Immature natural killer cell (primary cell): Measurements from ENCODE around the gene HNRNPK. TPM values are rescaled to one million over a fixed set of nuclear protein-coding genes. Genes with fewer than 3 reads are reported as not detected.
A peak's percentile ranks its signal among the peaks of the same experiment; 100 is the strongest.

ENCODE experiments used
- DNase-seq, 3 donors: peaks; one replicate each; pipeline ENCODE4 v3.0.0; 2022; ENCODE audit warnings: mixed read lengths in 1 of 3
- H3K27ac Mint-ChIP-seq, 6 donors: one replicate each; pipeline ENCODE4 v1.8.0; 2020; ENCODE audit warnings: mixed read lengths in 6 of 6, mild to moderate bottlenecking in 5 of 6, inconsistent platforms in 4 of 6, moderate library complexity in 3 of 6
- H3K27me3 Mint-ChIP-seq, 3 donors: one replicate each; pipeline ENCODE4 v1.8.0; 2020 to 2021; ENCODE audit warnings: low read depth in 3 of 3, mild to moderate bottlenecking in 3 of 3, mixed read lengths in 3 of 3, moderate library complexity in 3 of 3, inconsistent platforms in 1 of 3
- H3K36me3 Mint-ChIP-seq, 3 donors: one replicate each; pipeline ENCODE4 v1.8.0; 2020; ENCODE audit warnings: mixed read lengths in 3 of 3, inconsistent platforms in 2 of 3, mild to moderate bottlenecking in 2 of 3
- H3K4me1 Mint-ChIP-seq, 2 donors: one replicate each; pipeline ENCODE4 v1.8.0; 2020; ENCODE audit warnings: inconsistent platforms in 2 of 2, mild to moderate bottlenecking in 2 of 2, mixed read lengths in 2 of 2, moderate library complexity in 1 of 2
- H3K4me3 Mint-ChIP-seq, 5 donors: one replicate each; pipeline ENCODE4 v1.8.0; 2020; ENCODE audit warnings: mild to moderate bottlenecking in 5 of 5, mixed read lengths in 5 of 5, inconsistent platforms in 3 of 5, moderate library complexity in 3 of 5
- H3K9me3 Mint-ChIP-seq, 6 donors: one replicate each; pipeline ENCODE4 v1.8.0; 2020; ENCODE audit warnings: mild to moderate bottlenecking in 6 of 6, mixed read lengths in 6 of 6, inconsistent platforms in 4 of 6, moderate library complexity in 3 of 6
- polyA plus RNA-seq, 3 donors: library from polyadenylated mRNA; unstranded; fragments of 300-500 nt; fragmentation: Illumina TruSeq; gene quantifications; one replicate each; pipeline ENCODE4 v1.2.3, GENCODE V29; 2021

HNRNPK gene
- polyA plus RNA-seq, 3 donors from 2014 or later: 752 to 1,158 (median 931) TPM

DNA sequence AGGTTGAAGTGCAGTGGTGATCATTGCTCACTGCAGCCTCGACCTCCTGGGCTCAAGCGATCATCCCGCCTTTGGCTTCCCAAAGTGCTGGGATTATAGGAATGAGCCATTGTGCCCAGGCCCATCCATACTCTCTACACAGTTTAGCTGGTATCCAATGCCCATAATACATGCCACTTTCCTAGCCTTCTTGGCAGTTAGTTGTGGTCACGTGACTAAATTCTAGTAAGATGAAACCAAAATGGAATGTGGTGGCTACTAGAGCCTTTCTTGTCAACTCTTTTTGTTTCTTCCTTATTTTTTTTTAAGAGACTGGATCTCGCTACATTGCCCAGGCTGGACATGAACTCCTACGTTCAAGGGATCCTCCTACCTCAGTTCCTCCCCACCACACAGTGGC, 43.5 kb downstream of the HNRNPK start:
- Mint-ChIP-seq H3K27me3 (peaks cover 0 to 1% (median 0%) of the 10 kb centered on the region in 3 donors), H3K9me3 (no peaks in the 10 kb centered on the region), H3K4me3 (no peak overlapping the region), H3K4me1 (no peaks in the 10 kb centered on the region), H3K36me3 (peaks cover 11 to 22% (median 14%) of the 10 kb centered on the region in 3 donors), H3K27ac (no peak overlapping the region)
- DNase-seq: no peak

DNA sequence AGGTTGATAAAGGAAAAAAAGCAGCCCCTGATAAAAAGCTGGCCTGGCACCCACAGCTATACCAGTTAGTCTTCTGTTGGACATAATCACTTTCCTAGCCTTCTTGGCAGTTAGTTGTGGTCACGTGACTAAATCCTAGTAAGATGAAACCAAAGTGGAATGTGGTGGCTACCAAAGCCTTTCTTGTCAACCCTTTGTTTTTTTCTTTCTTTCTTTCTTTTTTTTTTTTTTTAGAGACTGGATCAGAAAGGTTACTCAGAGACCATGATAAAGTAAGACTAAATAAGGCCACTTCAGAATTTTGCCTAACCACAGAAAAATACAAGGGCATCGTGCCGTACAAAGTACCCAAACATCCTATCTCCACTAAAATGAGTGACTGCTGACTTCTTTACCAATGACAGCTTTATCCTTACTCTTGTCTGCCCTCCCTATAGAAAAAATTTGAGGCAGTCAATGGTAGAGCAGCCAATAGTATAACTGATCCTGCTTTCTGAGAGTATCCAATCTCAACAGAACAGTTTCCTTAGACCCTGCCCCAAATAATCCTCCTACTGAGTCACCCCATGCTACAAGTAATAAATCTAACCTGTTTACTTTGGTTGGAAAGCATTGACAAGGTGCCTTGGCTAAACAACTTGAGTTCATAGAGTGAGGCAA, 44.6 kb downstream of the HNRNPK start:
- no peak for DNase-seq
- H3K27ac Mint-ChIP-seq: no peak overlapping the region
- H3K4me3 Mint-ChIP-seq: no peak overlapping the region
- H3K4me1 Mint-ChIP-seq: no peaks in the 10 kb centered on the region
- H3K36me3 Mint-ChIP-seq: peaks cover 5 to 11% (median 9%) of the 10 kb centered on the region in 3 donors
- H3K9me3 Mint-ChIP-seq: no peaks in the 10 kb centered on the region
- peaks cover 0 to 1% (median 0%) of the 10 kb centered on the region in 3 donors for H3K27me3 Mint-ChIP-seq

- Mint-ChIP-seq H3K4me1 (no peaks in the 10 kb centered on the region), H3K9me3 (no peaks in the 10 kb centered on the region), H3K36me3 (peaks cover 5 to 9% (median 9%) of the 10 kb centered on the region in 3 donors), H3K27ac (no peak overlapping the region), H3K27me3 (peaks cover 0 to 1% (median 0%) of the 10 kb centered on the region in 3 donors), H3K4me3 (no peak overlapping the region)
- no peak for DNase-seq
These were observed 45.3 kb downstream of the HNRNPK start for GRCh38 chr9:83934569-83935275.

- Mint-ChIP-seq H3K27ac (no peak overlapping the region), H3K9me3 (no peaks in the 10 kb centered on the region), H3K4me1 (no peaks in the 10 kb centered on the region), H3K4me3 (no peak overlapping the region), H3K27me3 (peaks cover 0 to 1% (median 0%) of the 10 kb centered on the region in 3 donors), H3K36me3 (peaks cover 4 to 5% (median 4%) of the 10 kb centered on the region in 3 donors)
- no peak for DNase-seq
These were observed 46.2 kb downstream of the HNRNPK start for GRCh38 chr9:83933790-83934189.

DNA sequence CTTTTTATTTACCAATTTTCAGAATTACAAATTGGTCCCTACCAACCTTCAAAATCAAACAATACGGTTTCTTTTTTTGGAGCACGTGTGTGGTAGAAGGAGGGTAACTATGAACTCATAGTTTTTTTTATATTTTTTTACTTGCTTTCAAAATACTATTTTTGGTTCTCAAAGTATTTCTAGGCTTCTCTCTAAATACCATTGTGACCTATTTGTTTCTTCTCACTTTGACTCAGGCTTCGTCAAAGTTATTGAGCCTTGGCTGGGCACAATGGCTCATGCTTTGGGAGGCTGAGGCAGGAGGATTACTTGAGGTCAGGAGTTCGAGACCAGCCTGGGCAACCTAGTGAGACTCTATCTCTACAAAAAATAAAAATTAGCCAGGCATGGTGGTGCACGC, 47.2 kb downstream of the HNRNPK start:
- Mint-ChIP-seq H3K27me3 (peaks cover 0 to under 1% (median 0%) of the 10 kb centered on the region in 3 donors), H3K4me3 (no peak overlapping the region), H3K36me3 (peaks cover 1 to 2% (median 2%) of the 10 kb centered on the region in 3 donors), H3K9me3 (no peaks in the 10 kb centered on the region), H3K27ac (no peak overlapping the region), H3K4me1 (no peaks in the 10 kb centered on the region)
- DNase-seq: no peak

- Mint-ChIP-seq H3K36me3 (no peaks in the 10 kb centered on the region), H3K27ac (no peak overlapping the region), H3K27me3 (no peaks in the 10 kb centered on the region)
These were observed 48.0 kb downstream of the HNRNPK start for GRCh38 chr9:83932011-83932410.

GRCh38 chr9:83930881-83931280, 49.1 kb downstream of the HNRNPK start:
- DNase-seq: no peak
- Mint-ChIP-seq H3K9me3 (no peaks in the 10 kb centered on the region), H3K36me3 (no peaks in the 10 kb centered on the region), H3K4me3 (no peak overlapping the region), H3K27me3 (no peaks in the 10 kb centered on the region), H3K4me1 (no peaks in the 10 kb centered on the region), H3K27ac (no peak overlapping the region)

More at GRCh38 chr9:83932011-83932410, 48.0 kb downstream of the HNRNPK start:
- H3K4me3 Mint-ChIP-seq: no peak overlapping the region
- no peaks in the 10 kb centered on the region for H3K4me1 Mint-ChIP-seq
- H3K9me3 Mint-ChIP-seq: no peaks in the 10 kb centered on the region
- no peak for DNase-seq

DNA sequence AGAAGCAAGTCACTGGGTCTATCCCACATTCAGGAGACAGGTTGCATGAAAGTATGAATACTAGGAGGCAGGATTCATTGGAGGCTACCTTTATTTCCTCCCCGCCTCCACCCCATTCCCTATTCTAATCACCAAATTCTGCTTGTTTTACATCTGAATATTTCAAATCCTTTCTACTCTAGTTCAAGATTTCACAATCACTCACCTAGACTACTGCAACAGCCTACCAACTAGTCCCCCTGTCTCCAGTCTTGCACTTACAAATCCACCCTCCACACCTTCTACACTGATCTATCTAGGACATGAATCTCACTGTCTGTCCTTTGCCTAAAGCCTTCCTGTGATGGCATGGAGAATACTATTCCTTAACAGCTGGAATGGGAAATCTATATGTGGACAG, 52.4 kb downstream of the HNRNPK start:
- H3K36me3 Mint-ChIP-seq: no peaks in the 10 kb centered on the region
- H3K27ac Mint-ChIP-seq: no peak overlapping the region
- no peaks in the 10 kb centered on the region for H3K4me1 Mint-ChIP-seq
- H3K27me3 Mint-ChIP-seq: no peaks in the 10 kb centered on the region
- H3K9me3 Mint-ChIP-seq: no peaks in the 10 kb centered on the region
- H3K4me3 Mint-ChIP-seq: no peak overlapping the region
- DNase-seq: no peak

- Mint-ChIP-seq H3K36me3 (no peaks in the 10 kb centered on the region), H3K27me3 (peaks cover 3 to 10% (median 7%) of the 10 kb centered on the region in 3 donors), H3K9me3 (no peaks in the 10 kb centered on the region), H3K4me1 (peaks cover 13 to 16% of the 10 kb centered on the region in 2 donors), H3K4me3 (peak within 1 kb of the TSS; percentile 87 to 91 (median 88)), H3K27ac (peak within 1 kb of the TSS; percentile 92 to 96 (median 94))
- DNase-seq: peak; percentile 97 to 98 (median 97)
These were observed 58.9 kb downstream of the HNRNPK start, which contains the start of gene KIF27 for GRCh38 chr9:83920927-83921707. TSS of gene KIF27 (minus strand) at chr9:83921432. CDS start at chr9:83915591, 5,841 bp downstream.

- no peak for DNase-seq
These were observed 59.5 kb downstream of the HNRNPK start for GRCh38 chr9:83920469-83920926.

GRCh38 chr9:83919111-83919510, 60.9 kb downstream of the HNRNPK start:
- Mint-ChIP-seq H3K27ac (peak overlapping the region in 2 of 6 donors; percentile 21 to 56), H3K4me1 (peaks cover 13 to 16% of the 10 kb centered on the region in 2 donors), H3K27me3 (peaks cover 3 to 10% (median 7%) of the 10 kb centered on the region in 3 donors), H3K4me3 (peak overlapping the region in 2 of 5 donors; percentile 21 to 25), H3K9me3 (no peaks in the 10 kb centered on the region), H3K36me3 (no peaks in the 10 kb centered on the region)
- DNase-seq: no peak

More at GRCh38 chr9:83920469-83920926, 59.5 kb downstream of the HNRNPK start:
- peaks cover 3 to 10% (median 7%) of the 10 kb centered on the region in 3 donors for H3K27me3 Mint-ChIP-seq
- H3K27ac Mint-ChIP-seq: peak overlapping the region; percentile 90 to 96 (median 93)
- H3K36me3 Mint-ChIP-seq: no peaks in the 10 kb centered on the region
- H3K9me3 Mint-ChIP-seq: no peaks in the 10 kb centered on the region
- H3K4me3 Mint-ChIP-seq: peak overlapping the region; percentile 87 to 91 (median 88)
- peaks cover 13 to 16% of the 10 kb centered on the region in 2 donors for H3K4me1 Mint-ChIP-seq
